22Rv1 (cell line): ENCODE measurements around the gene CSTF1.

Source experiments
- CTCF ChIP-seq: fragments of 450-650 bp; IDR thresholded peaks from 2 replicates; pipeline ENCODE4 v1.5.1; 2017; ENCODE audit warnings: mild to moderate bottlenecking
- ZFX ChIP-seq: fragments of 450-650 bp; IDR thresholded peaks from 2 replicates; pipeline ENCODE4 v1.6.1; 2017; ENCODE audit warnings: antibody characterized with exemption, borderline replicate concordance

- TF ChIP-seq CTCF (no peak), ZFX (no peak)
Observed at GRCh38 chr20:56381501-56381900, 10.9 kb upstream of the CSTF1 start.
